ENCODE results near the gene SLFN5.
A peak's percentile ranks its signal among the peaks of the same experiment; 100 is the strongest.

SLFN5 gene

GRCh38 chr17:35312346-35312745, 69.5 kb downstream of the SLFN5 start:
- ATAC-seq, result no peak
- no peak for TF ChIP-seq TOX (CRISPR knock-in tag; IDR thresholded peaks at IDR 0.05; ENCODE audit: borderline replicate concordance)
- no peak for TF ChIP-seq SNAI2 (CRISPR knock-in tag; IDR thresholded peaks at IDR 0.05)
- TF ChIP-seq ARNTL (CRISPR knock-in tag; IDR thresholded peaks at IDR 0.05; ENCODE audit: borderline replicate concordance, low read depth), result no peak
- TF ChIP-seq GLIS3 (CRISPR knock-in tag; IDR thresholded peaks at IDR 0.05), result no peak
- no peak for TF ChIP-seq ZNF70 (CRISPR knock-in tag; IDR thresholded peaks at IDR 0.05)
- TF ChIP-seq ZFP30 (CRISPR knock-in tag; IDR thresholded peaks at IDR 0.05), result no peak
- TF ChIP-seq CREB5 (CRISPR knock-in tag; IDR thresholded peaks at IDR 0.05; ENCODE audit: low read depth), result no peak
- no peak for TF ChIP-seq PATZ1 (CRISPR knock-in tag; IDR thresholded peaks at IDR 0.05; ENCODE audit: borderline replicate concordance)

- ATAC-seq, result peak; percentile 98
These were observed 70.2 kb downstream of the SLFN5 start for GRCh38 chr17:35312790-35313711.

More at GRCh38 chr17:35312790-35313711, 70.2 kb downstream of the SLFN5 start:
- TF ChIP-seq ZFP3 (CRISPR knock-in tag; IDR thresholded peaks at IDR 0.05), result no peak
- TF ChIP-seq ARNTL (CRISPR knock-in tag; IDR thresholded peaks at IDR 0.05; ENCODE audit: borderline replicate concordance, low read depth), result no peak
- no peak for TF ChIP-seq ISL1 (CRISPR knock-in tag; IDR thresholded peaks at IDR 0.05)
- no peak for TF ChIP-seq ZNF8 (CRISPR knock-in tag; IDR thresholded peaks at IDR 0.05)
- TF ChIP-seq TOX (CRISPR knock-in tag; IDR thresholded peaks at IDR 0.05; ENCODE audit: borderline replicate concordance), result no peak
- no peak for TF ChIP-seq ESRRG (CRISPR knock-in tag; IDR thresholded peaks at IDR 0.05)
- no peak for TF ChIP-seq PATZ1 (CRISPR knock-in tag; IDR thresholded peaks at IDR 0.05; ENCODE audit: borderline replicate concordance)
- TF ChIP-seq PPARA (CRISPR knock-in tag; IDR thresholded peaks at IDR 0.05; ENCODE audit: borderline replicate concordance), result no peak
- TF ChIP-seq CREB5 (CRISPR knock-in tag; IDR thresholded peaks at IDR 0.05; ENCODE audit: low read depth), result no peak
- TF ChIP-seq GLIS3 (CRISPR knock-in tag; IDR thresholded peaks at IDR 0.05), result no peak
- no peak for TF ChIP-seq ZNF70 (CRISPR knock-in tag; IDR thresholded peaks at IDR 0.05)
- TF ChIP-seq TCF4 (CRISPR knock-in tag; IDR thresholded peaks at IDR 0.05; ENCODE audit: borderline replicate concordance), result no peak
- TF ChIP-seq POU6F1 (CRISPR knock-in tag; IDR thresholded peaks at IDR 0.05; ENCODE audit: borderline replicate concordance, low read depth), result no peak
- no peak for TF ChIP-seq TSHZ2 (CRISPR knock-in tag; IDR thresholded peaks at IDR 0.05)

Data from SK-N-SH treated with all-trans-retinoic acid at 6 μM for 48 hours (cell line).